GM12878 (cell line): Measurements from ENCODE around the gene NBPF3. TPM values are rescaled to one million over a fixed set of nuclear protein-coding genes. Genes with fewer than 3 reads are reported as not detected.
A peak's percentile ranks its signal among the peaks of the same experiment; 100 is the strongest.

Experiments used
- ATAC-seq: fragments of 200-7000 bp; cut with Tn5 transposase; 3 replicates; pipeline ENCODE4 v1.9.1; 2020; ENCODE audit warnings: mild to moderate bottlenecking, moderate library complexity
- BruUV-seq: library from RNA; stranded (reverse); fragments of 400-500 nt; replicated peaks from 2 replicates; lab custom pipeline; 2021; lab: Mats Ljungman, UMichigan
- CTCF ChIA-PET: fragments of 300-600 bp; sonication (Branson Sonifier 250); formaldehyde crosslinking; extraction: SDS; loops from one replicate; lab custom pipeline; 2021; ENCODE audit warnings: inconsistent platforms; lab: Yijun Ruan, JAX
- POLR2A ChIA-PET: fragments of 350-600 bp; formaldehyde crosslinking; extraction: SDS; loops from one replicate; lab custom pipeline; 2021; ENCODE audit warnings: inconsistent platforms; lab: Charles Lee
- RAD21 ChIA-PET: fragments of 300-600 bp; sonication (Branson Sonifier 250); formaldehyde crosslinking; loops from one replicate; lab custom pipeline; 2023; ENCODE audit warnings: antibody characterized with exemption; ENCODE audit not compliant: unreplicated experiment; lab: Charles Lee
- SMC1A ChIA-PET: fragments of 300-600 bp; sonication (Branson Sonifier 250); formaldehyde crosslinking; loops from one replicate; lab custom pipeline; 2023; ENCODE audit not compliant: unreplicated experiment, uncharacterized antibody; lab: Charles Lee
- DNase-seq: peaks from one replicate; pipeline ENCODE4 v3.0.0-alpha.2; 2011; ENCODE audit warnings: low read depth, low spot score
- FAIRE-seq: peaks from 3 replicates; lab custom pipeline; 2011; peaks lifted over from hg19 to GRCh38; lab: Jason Lieb, UNC
- H2AFZ ChIP-seq: 2 replicates; pipeline ENCODE4 v1.6.0; 2011; ENCODE audit warnings: low read depth, low read length, control low read depth; ENCODE audit not compliant: control insufficient read depth
- H3K27ac ChIP-seq: 2 replicates; pipeline ENCODE4 v1.5.1; 2011; ENCODE audit warnings: control low read depth; ENCODE audit not compliant: control insufficient read depth, insufficient read depth
- H3K27me3 ChIP-seq, 2 experiments: replicated peaks in 1 of 2; 2 replicates each; pipeline versions ENCODE4 v1.6.0 to v1.6.1; 2011; ENCODE audit warnings: low read length in 1 of 2; ENCODE audit not compliant: control insufficient read depth in 2 of 2, insufficient read depth in 2 of 2
- H3K36me3 ChIP-seq, 2 experiments: 2 replicates each; pipeline ENCODE4 v1.5.1; 2011; ENCODE audit warnings: low read length in 1 of 2; ENCODE audit not compliant: control insufficient read depth in 2 of 2, insufficient read depth in 2 of 2
- H3K4me1 ChIP-seq: 2 replicates; pipeline ENCODE4 v1.6.1; 2011; ENCODE audit warnings: mild to moderate bottlenecking, low read length, moderate library complexity, mixed read lengths; ENCODE audit not compliant: control insufficient read depth, insufficient read depth
- H3K4me2 ChIP-seq: 2 replicates; pipeline ENCODE4 v1.6.0; 2011; ENCODE audit warnings: control low read depth; ENCODE audit not compliant: control insufficient read depth, insufficient read depth
- H3K4me3 ChIP-seq: fragments of 200-600 bp; sonication (generic); 2 replicates; pipeline ENCODE4 v1.5.1; 2016
- H3K79me2 ChIP-seq: 2 replicates; pipeline ENCODE4 v1.6.0; 2011; ENCODE audit warnings: low read length; ENCODE audit not compliant: control insufficient read depth, insufficient read depth
- H3K9ac ChIP-seq: 2 replicates; pipeline ENCODE4 v1.8.0; 2011; ENCODE audit warnings: low read length, control low read depth, mixed read lengths; ENCODE audit not compliant: control insufficient read depth, insufficient read depth
- H3K9me3 ChIP-seq: replicated peaks from 3 replicates; pipeline ENCODE4 v1.5.1; 2011; ENCODE audit warnings: mild to moderate bottlenecking, low read length; ENCODE audit not compliant: control insufficient read depth, insufficient read depth
- H4K20me1 ChIP-seq: 2 replicates; pipeline ENCODE4 v1.6.0; 2011; ENCODE audit not compliant: control insufficient read depth, insufficient read depth
- BHLHE40 ChIP-seq, 2 experiments: fragments of 450-650 bp in 1 of 2; IDR thresholded peaks; 2 replicates each; pipeline ENCODE4 v1.6.1; 2011 to 2017; ENCODE audit warnings: low read depth in 2 of 2, borderline replicate concordance in 1 of 2, improper control_type of control experiment in 1 of 2, low read length in 1 of 2, mild to moderate bottlenecking in 1 of 2
- CBX3 ChIP-seq: fragments of 200-600 bp; sonication (generic); IDR thresholded peaks from 2 replicates; pipeline ENCODE4 v1.6.1; 2016; ENCODE audit warnings: low read depth, borderline replicate concordance
- ESRRA ChIP-seq: IDR thresholded peaks from 2 replicates; pipeline ENCODE4 v1.6.1; 2012; ENCODE audit warnings: mild to moderate bottlenecking, low read length, improper control_type of control experiment
- EZH2 ChIP-seq: IDR thresholded peaks from 2 replicates; pipeline ENCODE4 v1.6.1; 2012; ENCODE audit warnings: low read depth, mild to moderate bottlenecking, control low read depth, inconsistent platforms, low read length, borderline replicate concordance; ENCODE audit not compliant: control insufficient read depth
- IKZF1 ChIP-seq: fragments of 450-650 bp; conservative IDR thresholded peaks from 2 replicates; pipeline ENCODE4 v1.6.1; 2017; ENCODE audit warnings: antibody characterized with exemption, mild to moderate bottlenecking
- MEF2B ChIP-seq: fragments of 450-650 bp; IDR thresholded peaks from 2 replicates; pipeline ENCODE4 v1.6.1; 2018; ENCODE audit warnings: mild to moderate bottlenecking, moderate library complexity; ENCODE audit not compliant: partially characterized antibody, poor library complexity, severe bottlenecking
- NFYA ChIP-seq: IDR thresholded peaks from 2 replicates; pipeline ENCODE4 v1.6.1; 2011; ENCODE audit warnings: low read depth, mild to moderate bottlenecking, low read length, improper control_type of control experiment, borderline replicate concordance
- ZNF384 ChIP-seq: IDR thresholded peaks from 2 replicates; pipeline ENCODE4 v1.6.1; 2012; ENCODE audit warnings: low read depth, mild to moderate bottlenecking, low read length, improper control_type of control experiment, borderline replicate concordance
- WGBS: methylation state at CpG from one replicate; pipeline ENCODE4 v1.1.6; 2016; ENCODE audit warnings: low lambda C conversion rate; ENCODE audit not compliant: insufficient replicate concordance, insufficient coverage; ENCODE audit errors: missing lambda C conversion rate; 5-methylcytosine and 5-hydroxymethylcytosine counted together
- in situ Hi-C: fragments of 300-500 bp; cut with MboI; formaldehyde crosslinking; loops from 9 replicates; pipeline ENCODE4 v1.14.3; 2018; ENCODE audit warnings: mixed read lengths
- intact Hi-C: fragments of 100-400 bp; cut with micrococcal nuclease; formaldehyde crosslinking; loops from one replicate; pipeline ENCODE4 v1.14.2; 2022; ENCODE audit not compliant: unreplicated experiment
- polyA plus RNA-seq, 11 experiments: library from polyadenylated mRNA; depleted of rRNA in 4 of 11; unstranded in 6 of 11; stranded (reverse) in 5 of 11; fragments of >200 nt; fragmentation: Nextera tagmentation in 4 of 11; fragmentation: Illumina TruSeq in 1 of 11; extraction: Ambion mirVana in 4 of 11; extraction: Trizol in 1 of 11; gene quantifications; 1 replicate in 1 of 11; 2 replicates in 10 of 11; pipeline versions ENCODE4 v1.2.1 to v1.2.3, GENCODE V29; 2011 to 2016; ENCODE audit warnings: inconsistent platforms in 2 of 11, missing spikeins in 2 of 11, low read depth in 1 of 11
- total RNA-seq, 4 experiments: library from RNA; depleted of rRNA in 3 of 4; stranded (reverse); fragments of >200 nt in 3 of 4; fragmentation: Illumina TruSeq in 1 of 4; extraction: Trizol in 1 of 4; gene quantifications; 2 replicates each; pipeline versions ENCODE4 v1.2.1 to v1.2.3, GENCODE V29; 2013 to 2021

Gene NBPF3
- total and polyA plus RNA-seq, 10 of the 15 experiments (the other 5 are each of a cell fraction or from before 2014, with no cell fraction given), result 0.56 to 4.4 (median 2.7) TPM

DNA sequence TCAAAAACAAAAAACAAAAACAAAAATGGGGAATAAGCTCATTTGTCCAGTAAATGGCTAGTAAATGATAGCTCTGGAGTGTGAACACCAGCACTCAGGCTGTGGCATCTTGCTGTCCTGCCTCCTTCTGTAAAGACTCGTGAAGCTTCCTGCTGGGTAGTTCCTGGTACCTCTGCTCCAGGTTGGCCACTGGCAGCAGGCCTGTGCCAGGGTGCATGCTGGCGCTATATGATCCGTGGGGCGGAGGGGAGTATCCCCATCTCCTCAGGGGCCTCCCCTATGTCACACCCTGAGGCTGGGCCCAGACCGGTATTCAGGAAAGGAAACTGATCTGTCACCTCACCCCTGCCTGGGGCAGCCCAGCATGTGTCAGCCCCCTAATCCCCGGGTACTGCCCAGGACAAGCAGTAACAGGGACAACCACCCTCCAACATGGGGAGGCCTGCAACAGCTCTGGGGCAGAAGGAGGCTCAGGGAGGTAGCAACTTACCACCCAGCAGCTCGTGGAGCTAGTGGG is 83.4 kb downstream of the NBPF3 start:
- Histone ChIP-seq H3K9ac (no peak overlapping the region), H3K4me3 (no peak overlapping the region), H3K9me3 (no peaks in the 10 kb centered on the region), H3K27me3 (no peaks in the 10 kb centered on the region; a peak in 1 of 4 replicates), H2AFZ (no peak overlapping the region), H3K36me3 (no peaks in the 10 kb centered on the region), H3K4me1 (peaks cover 7% of the 10 kb centered on the region), H3K4me2 (no peak overlapping the region)
- in situ Hi-C loops (no loop called here), intact Hi-C loops (no loop called here)
- ATAC-seq (peak; percentile 63), DNase-seq (no peak), FAIRE-seq (no peak)
- RAD21 ChIA-PET, result interaction anchor here (0.7 to 1.3 kb wide), 2 partner anchors 12 to 102 kb away, joined by 4 read pairs; no protein-coding TSS in a partner anchor
- BruUV-seq, result no TSS peak
- SMC1A ChIA-PET, result interaction anchor here (0.6 to 18.9 kb wide), 4 partner anchors 9 to 501 kb away, joined by 3 to 326 read pairs (median 4); partner anchors contain the start of gene ALPL
- POLR2A ChIA-PET, result interaction anchor here (0.6 to 0.7 kb wide), 2 partner anchors 9 to 236 kb away, joined by 3 to 5 read pairs; no protein-coding TSS in a partner anchor
- TF ChIP-seq ZNF384, result no peak
- peak in 1 of 2 experiments; percentile 12; a peak in 1 of 4 replicates for TF ChIP-seq BHLHE40 (IDR thresholded peaks at IDR 0.05; ENCODE audit: borderline replicate concordance in 1 of 2, low read depth in 2 of 2, low read length in 1 of 2)
- TF ChIP-seq ESRRA, result no peak
- TF ChIP-seq IKZF1, result peak; percentile 45
- TF ChIP-seq, all 136 proteins: peak for 2
- H4K20me1 ChIP-seq, result no peaks in the 10 kb centered on the region
- no peak overlapping the region for H3K27ac ChIP-seq
- CTCF ChIA-PET, result interaction anchor here (0.6 to 19.0 kb wide), 5 partner anchors 9 to 33 kb away, joined by 3 to 327 read pairs (median 5); partner anchors contain the start of gene ALPL
- WGBS, result 29% methylated on average over 7 of the region's 7 CpGs
- H3K79me2 ChIP-seq, result no peaks in the 10 kb centered on the region

- no peak for DNase-seq
- ATAC-seq, result no peak
- H2AFZ ChIP-seq, result no peak overlapping the region
- BruUV-seq, result no TSS peak
- no peak overlapping the region for H3K4me3 ChIP-seq
- SMC1A ChIA-PET, result interaction anchor here (1.1 to 18.9 kb wide), 2 partner anchors 9 to 12 kb away, joined by 3 to 326 read pairs; partner anchors contain the start of gene ALPL
- RAD21 ChIA-PET, result interaction anchor here (1.3 kb wide), 1 partner anchor 11 kb away, joined by 4 read pairs; no protein-coding TSS in a partner anchor
- intact Hi-C loops (no loop called here), in situ Hi-C loops (no loop called here)
- H3K4me2 ChIP-seq, result no peak overlapping the region
- no peaks in the 10 kb centered on the region for H3K9me3 ChIP-seq
- no peak for FAIRE-seq
- POLR2A ChIA-PET, result no interaction called here
- H3K27ac ChIP-seq, result no peak overlapping the region
- peaks cover 7% of the 10 kb centered on the region for H3K4me1 ChIP-seq
- H3K36me3 ChIP-seq, result no peaks in the 10 kb centered on the region
- H3K9ac ChIP-seq, result no peak overlapping the region
- no peaks in the 10 kb centered on the region; a peak in 1 of 4 replicates for H3K27me3 ChIP-seq
- TF ChIP-seq MEF2B, result no peak
- no peak for TF ChIP-seq NFYA
- TF ChIP-seq CBX3, result no peak
- no peak for TF ChIP-seq EZH2
- TF ChIP-seq, all 136 proteins: peak for 0
- Histone ChIP-seq H3K79me2 (no peaks in the 10 kb centered on the region), H4K20me1 (no peaks in the 10 kb centered on the region)
- WGBS, result 64% methylated on average over 5 of the region's 5 CpGs
- CTCF ChIA-PET, result interaction anchor here (1.2 to 19.0 kb wide), 4 partner anchors 8 to 33 kb away, joined by 3 to 327 read pairs (median 8); partner anchors contain the start of gene ALPL
Measured at GRCh38 chr1:21524220-21524619, 84.3 kb downstream of the NBPF3 start.
